Coronary artery (tissue), 2 donors: ENCODE data around the gene HOXB5.

Experiments
- DNase-seq: peaks from one replicate; pipeline ENCODE4 v3.0.0-alpha.2; 2017; ENCODE audit warnings: low spot score
- H3K27ac ChIP-seq, 2 donors: fragments of 200-600 bp; sonication (generic); one replicate each; pipeline ENCODE4 v1.5.1; 2016 to 2019
- H3K4me3 ChIP-seq: fragments of 200-600 bp; sonication (generic); 2 replicates; pipeline ENCODE4 v1.5.1; 2016; ENCODE audit warnings: mild to moderate bottlenecking, moderate library complexity
- CTCF ChIP-seq: fragments of 200-600 bp; sonication (generic); IDR thresholded peaks from one replicate; pipeline ENCODE4 v1.5.1; 2019; ENCODE audit warnings: antibody characterized with exemption

The HOXB5 gene

GRCh38 chr17:48549914-48550501 lies 43.6 kb downstream of the HOXB5 start:
- Histone ChIP-seq H3K4me3 (no peak overlapping the region), H3K27ac (peak overlapping the region in 1 of 2 donors; percentile 38)
- no peak for DNase-seq
- TF ChIP-seq CTCF: no peak

DNA sequence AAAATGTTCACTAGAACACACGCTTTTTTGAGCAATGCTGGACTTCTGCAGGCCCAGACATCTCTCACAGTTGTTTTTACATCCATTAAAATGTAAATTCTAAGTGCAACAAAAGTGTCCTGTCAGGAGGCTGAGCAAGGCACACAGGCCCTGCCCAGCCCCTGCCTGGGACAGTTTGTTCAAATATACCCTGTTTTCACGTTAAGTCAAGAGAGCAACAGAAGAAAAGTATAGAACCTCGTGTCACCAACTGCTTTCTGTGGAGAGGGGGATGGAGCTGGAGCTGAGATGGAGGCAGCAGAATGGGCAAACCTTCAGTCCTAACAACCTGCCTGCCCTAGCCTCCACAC lies 44.3 kb downstream of the HOXB5 start:
- H3K27ac ChIP-seq: no peak overlapping the region
- no peak for DNase-seq
- no peak for TF ChIP-seq CTCF
- H3K4me3 ChIP-seq: no peak overlapping the region

GRCh38 chr17:48548523-48549280 lies 44.9 kb downstream of the HOXB5 start:
- Histone ChIP-seq H3K27ac (peak overlapping the region; percentile 89 to 91), H3K4me3 (no peak overlapping the region)
- no peak for DNase-seq
- no peak for TF ChIP-seq CTCF

GRCh38 chr17:48547808-48548522 lies 45.6 kb downstream of the HOXB5 start:
- peak overlapping the region; percentile 60 for H3K4me3 ChIP-seq
- no peak for DNase-seq
- no peak for TF ChIP-seq CTCF

DNA sequence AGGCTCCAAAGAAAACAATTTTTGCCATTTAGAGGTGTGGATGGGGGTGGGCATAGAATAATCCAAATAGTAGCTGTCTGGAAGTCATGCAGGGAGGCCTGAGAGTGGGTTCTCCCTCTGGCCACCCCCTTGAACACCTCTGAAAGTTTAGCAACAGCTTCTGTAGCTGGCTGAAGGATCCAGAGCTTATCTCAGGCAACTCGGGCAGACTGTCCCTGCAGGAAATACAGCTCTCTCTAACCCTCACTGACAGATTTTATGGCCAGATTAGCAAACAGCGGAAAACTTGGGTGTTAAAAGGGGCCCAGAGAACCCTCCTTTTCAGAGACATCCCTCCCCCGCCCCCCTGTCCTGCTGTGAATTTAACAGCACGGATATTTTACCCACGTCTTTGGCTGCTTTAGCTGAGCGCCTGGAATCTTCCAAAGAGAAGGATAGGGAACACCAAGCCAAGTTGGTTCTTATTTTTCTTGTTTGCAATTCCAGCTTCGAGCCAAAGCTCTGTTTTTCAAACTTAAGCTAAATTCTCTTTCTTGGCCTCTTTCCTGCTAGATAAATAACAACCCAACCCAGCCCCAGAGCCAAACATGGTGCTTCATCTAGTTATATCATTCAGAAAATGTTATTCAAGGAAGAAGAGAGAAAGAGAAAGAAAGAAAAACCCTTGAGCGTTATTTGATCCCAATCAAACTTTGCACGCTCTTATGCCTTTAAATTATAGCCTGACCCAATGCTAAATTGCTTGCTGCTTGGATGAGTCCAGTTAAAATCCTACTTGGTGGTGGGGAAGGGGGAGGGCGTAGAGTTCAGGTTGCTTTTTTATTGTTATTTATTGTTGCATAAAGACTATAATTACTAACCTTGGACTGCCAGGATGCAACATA lies 46.4 kb downstream of the HOXB5 start:
- peak overlapping the region; percentile 60 for H3K4me3 ChIP-seq
- H3K27ac ChIP-seq: peak overlapping the region; percentile 89 to 91
- no peak for TF ChIP-seq CTCF
- no peak for DNase-seq

More at GRCh38 chr17:48547808-48548522, 45.6 kb downstream of the HOXB5 start:
- peak overlapping the region; percentile 89 to 91 for H3K27ac ChIP-seq

DNA sequence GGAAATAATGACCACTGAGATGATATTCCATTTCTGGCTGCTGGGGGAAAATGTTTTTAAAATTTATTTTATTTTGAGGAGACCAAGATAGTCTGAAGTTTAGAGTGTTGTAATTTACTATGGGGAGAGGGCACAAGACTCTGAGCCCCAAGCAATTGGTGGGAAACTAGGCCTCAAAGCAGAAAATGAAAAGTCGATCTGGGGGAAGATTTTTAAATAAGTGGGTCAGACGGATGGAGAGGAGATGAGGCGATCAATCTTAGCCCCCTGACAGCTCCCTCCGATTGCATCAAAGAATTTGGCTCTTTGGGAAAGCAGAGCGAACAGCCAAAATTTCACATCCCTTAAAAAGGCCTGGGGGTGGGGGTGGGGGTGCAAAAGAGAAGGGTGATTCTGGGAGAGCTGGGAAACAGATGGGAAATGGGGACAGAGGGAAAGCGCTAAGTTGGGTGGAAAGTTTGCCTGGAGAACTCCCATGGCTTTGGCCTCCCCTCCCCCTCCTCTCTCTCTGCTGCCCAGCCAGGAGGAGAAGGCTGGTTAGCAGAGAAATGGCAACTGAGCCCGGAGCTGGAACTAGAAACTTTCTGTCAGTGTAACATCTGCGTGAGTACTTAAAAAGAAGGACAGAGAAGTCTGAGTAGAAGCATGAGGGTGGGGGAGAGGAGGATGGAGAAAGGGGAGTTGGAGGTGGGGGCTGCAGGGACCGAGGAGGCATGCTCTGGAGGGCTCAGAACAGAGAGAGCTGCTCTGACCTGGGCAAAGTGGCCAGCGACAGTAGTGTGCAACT lies 47.2 kb downstream of the HOXB5 start:
- Histone ChIP-seq H3K27ac (peak overlapping the region; percentile 89 to 91), H3K4me3 (peak overlapping the region; percentile 60)
- no peak for TF ChIP-seq CTCF
- no peak for DNase-seq
